Activated CD4-positive, CD25-positive, alpha-beta regulatory T cell treated with anti-CD3 and anti-CD28 coated beads, Interleukin-2, amount 50 U/mL, for 72 hours (primary cell): ENCODE measurements around the gene FBXW5.
A peak's percentile ranks its signal among the peaks of the same experiment; 100 is the strongest.

ENCODE experiments used
- DNase-seq: peaks from one replicate; pipeline ENCODE4 v3.0.0; 2021

Gene FBXW5

GRCh38 chr9:136977223-136977622 is 32.7 kb upstream of the FBXW5 start, which contains the start of gene PTGDS:
PTGDS (plus strand) TSS chr9:136977504; CDS start chr9:136977579, 75 bp downstream.
- no peak for DNase-seq

- DNase-seq = peak; percentile 56
Observed at GRCh38 chr9:136975644-136976043, 31.1 kb upstream of the FBXW5 start.

GRCh38 chr9:136974817-136975535 is 30.4 kb upstream of the FBXW5 start:
- no peak for DNase-seq

- no peak for DNase-seq
Observed at GRCh38 chr9:136973618-136974617, 29.4 kb upstream of the FBXW5 start.

- no peak for DNase-seq
Observed at GRCh38 chr9:136972743-136973142, 28.2 kb upstream of the FBXW5 start.

GRCh38 chr9:136972335-136972734 is 27.8 kb upstream of the FBXW5 start:
- no peak for DNase-seq

GRCh38 chr9:136971746-136972145 is 27.2 kb upstream of the FBXW5 start:
- DNase-seq = no peak

GRCh38 chr9:136970361-136970760 is 25.8 kb upstream of the FBXW5 start:
- no peak for DNase-seq

GRCh38 chr9:136969774-136970173 is 25.2 kb upstream of the FBXW5 start:
- no peak for DNase-seq

GRCh38 chr9:136969150-136969549 is 24.6 kb upstream of the FBXW5 start:
- no peak for DNase-seq

GRCh38 chr9:136968333-136969127 is 24.0 kb upstream of the FBXW5 start:
- DNase-seq = no peak

- DNase-seq = no peak
Observed at GRCh38 chr9:136965771-136966484, 21.4 kb upstream of the FBXW5 start.

GRCh38 chr9:136964833-136965422 is 20.4 kb upstream of the FBXW5 start:
- no peak for DNase-seq

- DNase-seq = no peak
Observed at GRCh38 chr9:136964171-136964689, 19.7 kb upstream of the FBXW5 start.

- no peak for DNase-seq
Observed at GRCh38 chr9:136963751-136964150, 19.2 kb upstream of the FBXW5 start.

- DNase-seq = no peak
Observed at GRCh38 chr9:136963341-136963740, 18.8 kb upstream of the FBXW5 start.

- DNase-seq = no peak
Observed at GRCh38 chr9:136962701-136963248, 18.2 kb upstream of the FBXW5 start.

- DNase-seq = no peak
Observed at GRCh38 chr9:136962163-136962562, 17.6 kb upstream of the FBXW5 start.

- no peak for DNase-seq
Observed at GRCh38 chr9:136961279-136962065, 16.9 kb upstream of the FBXW5 start.

- DNase-seq = no peak
Observed at GRCh38 chr9:136960938-136961275, 16.4 kb upstream of the FBXW5 start.
